Activated T-helper 17 cell treated with anti-CD3 and anti-CD28 coated beads, Interleukin-2, amount 50 U/mL, for 72 hours (primary cell): ENCODE measurements around the gene SERP2. TPM values are rescaled to one million over a fixed set of nuclear protein-coding genes. Genes with fewer than 3 reads are reported as not detected.
"Not testable (repeated sequence)": the region's sequence is repeated elsewhere in the genome, so short reads cannot be mapped to it uniquely, and the experiment has no call there.

Source experiments
- ATAC-seq: fragments of 150-1000 bp; cut with Tn5 transposase; replicated peaks from 2 replicates; pipeline ENCODE4 v1.10.0; 2021; ENCODE audit warnings: mild to moderate bottlenecking, moderate library complexity
- H3K27ac Mint-ChIP-seq: one replicate; pipeline ENCODE4 v1.8.0; 2022; ENCODE audit warnings: mixed read lengths
- H3K27me3 Mint-ChIP-seq: one replicate; pipeline ENCODE4 v1.8.0; 2022; ENCODE audit warnings: mixed read lengths
- H3K36me3 Mint-ChIP-seq: one replicate; pipeline ENCODE4 v1.8.0; 2022; ENCODE audit warnings: low read depth, mild to moderate bottlenecking, mixed read lengths
- H3K4me1 Mint-ChIP-seq: one replicate; pipeline ENCODE4 v1.8.0; 2022; ENCODE audit warnings: mixed read lengths
- H3K4me3 Mint-ChIP-seq: one replicate; pipeline ENCODE4 v1.8.0; 2022; ENCODE audit warnings: mild to moderate bottlenecking, mixed read lengths
- H3K9me3 Mint-ChIP-seq: one replicate; pipeline ENCODE4 v1.8.0; 2022; ENCODE audit warnings: mixed read lengths
- total RNA-seq, 2 donors: library from RNA; stranded (reverse); gene quantifications; one replicate each; pipeline ENCODE4 v1.2.3, GENCODE V29; 2022

The SERP2 gene
- not detected for total RNA-seq

- Mint-ChIP-seq H3K9me3 (no peaks in the 10 kb centered on the region), H3K27ac (no peak within 1 kb of the TSS), H3K36me3 (no peaks in the 10 kb centered on the region), H3K27me3 (peaks cover 43% of the 10 kb centered on the region), H3K4me1 (peaks cover 6% of the 10 kb centered on the region), H3K4me3 (peak within 1 kb of the TSS; percentile 24)
- ATAC-seq = no peak
These were observed at the start of gene SERP2 for GRCh38 chr13:44373601-44374347. Gene SERP2, plus strand, starts transcription at chr13:44373824. Its CDS starts 202 bp downstream, at chr13:44374026.

- Mint-ChIP-seq H3K36me3 (no peaks in the 10 kb centered on the region), H3K27ac (no peak overlapping the region), H3K27me3 (peaks cover 21% of the 10 kb centered on the region), H3K9me3 (peaks cover 4% of the 10 kb centered on the region), H3K4me1 (peaks cover 8% of the 10 kb centered on the region), H3K4me3 (no peak overlapping the region)
- ATAC-seq = no peak
These were observed 46.7 kb upstream of the SERP2 start for GRCh38 chr13:44326961-44327360.

GRCh38 chr13:44329041-44329440 is 44.6 kb upstream of the SERP2 start:
- H3K36me3 Mint-ChIP-seq, H3K4me3 Mint-ChIP-seq, H3K27ac Mint-ChIP-seq, ATAC-seq, H3K9me3 Mint-ChIP-seq, H3K4me1 Mint-ChIP-seq: not testable (repeated sequence)
- H3K27me3 Mint-ChIP-seq = peaks cover 25% of the 10 kb centered on the region

GRCh38 chr13:44329909-44330545 is 43.6 kb upstream of the SERP2 start:
- no peaks in the 10 kb centered on the region for H3K36me3 Mint-ChIP-seq
- peaks cover 4% of the 10 kb centered on the region for H3K9me3 Mint-ChIP-seq
- no peak overlapping the region for H3K27ac Mint-ChIP-seq
- no peak overlapping the region for H3K4me3 Mint-ChIP-seq
- H3K27me3 Mint-ChIP-seq = peaks cover 29% of the 10 kb centered on the region
- peaks cover 8% of the 10 kb centered on the region for H3K4me1 Mint-ChIP-seq
- no peak for ATAC-seq

GRCh38 chr13:44331446-44331845 is 42.2 kb upstream of the SERP2 start:
- peaks cover 4% of the 10 kb centered on the region for H3K9me3 Mint-ChIP-seq
- H3K27ac Mint-ChIP-seq = no peak overlapping the region
- peak; percentile 96 for ATAC-seq
- H3K36me3 Mint-ChIP-seq = no peaks in the 10 kb centered on the region
- peaks cover 29% of the 10 kb centered on the region for H3K27me3 Mint-ChIP-seq
- H3K4me1 Mint-ChIP-seq = peaks cover 8% of the 10 kb centered on the region
- H3K4me3 Mint-ChIP-seq = no peak overlapping the region

- Mint-ChIP-seq H3K4me1 (peaks cover 8% of the 10 kb centered on the region), H3K27ac (no peak overlapping the region), H3K9me3 (peaks cover 4% of the 10 kb centered on the region), H3K36me3 (no peaks in the 10 kb centered on the region), H3K4me3 (no peak overlapping the region), H3K27me3 (peaks cover 29% of the 10 kb centered on the region)
- no peak for ATAC-seq
These were observed 41.4 kb upstream of the SERP2 start for GRCh38 chr13:44331912-44332851.

GRCh38 chr13:44333950-44334655 is 39.5 kb upstream of the SERP2 start:
- Mint-ChIP-seq H3K9me3 (no peaks in the 10 kb centered on the region), H3K4me3 (no peak overlapping the region), H3K36me3 (no peaks in the 10 kb centered on the region), H3K27me3 (peaks cover 22% of the 10 kb centered on the region), H3K4me1 (peaks cover 8% of the 10 kb centered on the region), H3K27ac (no peak overlapping the region)
- ATAC-seq = no peak

- peaks cover 21% of the 10 kb centered on the region for H3K27me3 Mint-ChIP-seq
- H3K27ac Mint-ChIP-seq = no peak overlapping the region
- ATAC-seq = no peak
- peaks cover 8% of the 10 kb centered on the region for H3K4me1 Mint-ChIP-seq
- no peak overlapping the region for H3K4me3 Mint-ChIP-seq
- H3K36me3 Mint-ChIP-seq = no peaks in the 10 kb centered on the region
- no peaks in the 10 kb centered on the region for H3K9me3 Mint-ChIP-seq
These were observed 38.9 kb upstream of the SERP2 start for GRCh38 chr13:44334751-44335150.

- H3K4me1 Mint-ChIP-seq = no peaks in the 10 kb centered on the region
- ATAC-seq = no peak
- no peaks in the 10 kb centered on the region for H3K9me3 Mint-ChIP-seq
- H3K27ac Mint-ChIP-seq = no peak overlapping the region
- no peaks in the 10 kb centered on the region for H3K36me3 Mint-ChIP-seq
- peaks cover 13% of the 10 kb centered on the region for H3K27me3 Mint-ChIP-seq
- H3K4me3 Mint-ChIP-seq = no peak overlapping the region
These were observed 36.7 kb upstream of the SERP2 start for GRCh38 chr13:44336934-44337333.

GRCh38 chr13:44337581-44337980 is 36.0 kb upstream of the SERP2 start:
- Mint-ChIP-seq H3K9me3 (no peaks in the 10 kb centered on the region), H3K4me3 (no peak overlapping the region), H3K27ac (no peak overlapping the region), H3K4me1 (no peaks in the 10 kb centered on the region), H3K36me3 (no peaks in the 10 kb centered on the region), H3K27me3 (peaks cover 13% of the 10 kb centered on the region)
- peak; percentile 28 for ATAC-seq

- Mint-ChIP-seq H3K27ac (no peak overlapping the region), H3K4me3 (no peak overlapping the region), H3K9me3 (no peaks in the 10 kb centered on the region), H3K4me1 (no peaks in the 10 kb centered on the region), H3K27me3 (peaks cover 16% of the 10 kb centered on the region), H3K36me3 (no peaks in the 10 kb centered on the region)
- ATAC-seq = no peak
These were observed 33.1 kb upstream of the SERP2 start for GRCh38 chr13:44340508-44340907.

GRCh38 chr13:44342741-44343140 is 30.9 kb upstream of the SERP2 start:
- H3K4me3 Mint-ChIP-seq = no peak overlapping the region
- H3K9me3 Mint-ChIP-seq = no peaks in the 10 kb centered on the region
- ATAC-seq = no peak
- no peak overlapping the region for H3K27ac Mint-ChIP-seq
- H3K4me1 Mint-ChIP-seq = no peaks in the 10 kb centered on the region
- H3K36me3 Mint-ChIP-seq = no peaks in the 10 kb centered on the region
- H3K27me3 Mint-ChIP-seq = peaks cover 23% of the 10 kb centered on the region

GRCh38 chr13:44346534-44346933 is 27.1 kb upstream of the SERP2 start:
- no peaks in the 10 kb centered on the region for H3K36me3 Mint-ChIP-seq
- no peak for ATAC-seq
- no peak overlapping the region for H3K27ac Mint-ChIP-seq
- no peaks in the 10 kb centered on the region for H3K4me1 Mint-ChIP-seq
- H3K4me3 Mint-ChIP-seq = no peak overlapping the region
- H3K9me3 Mint-ChIP-seq = no peaks in the 10 kb centered on the region
- H3K27me3 Mint-ChIP-seq = peaks cover 21% of the 10 kb centered on the region

GRCh38 chr13:44347301-44347700 is 26.3 kb upstream of the SERP2 start:
- Mint-ChIP-seq H3K4me1 (no peaks in the 10 kb centered on the region), H3K36me3 (no peaks in the 10 kb centered on the region), H3K27me3 (peaks cover 21% of the 10 kb centered on the region), H3K9me3 (no peaks in the 10 kb centered on the region), H3K4me3 (no peak overlapping the region), H3K27ac (no peak overlapping the region)
- ATAC-seq = no peak
